GM12892 (cell line): ENCODE measurements around the gene LHFPL6.

ENCODE experiments used
- POLR2A ChIP-seq: IDR thresholded peaks from 2 replicates; pipeline ENCODE4 v1.6.1; 2011; ENCODE audit warnings: low read depth, low read length, control low read depth
- POLR2AphosphoS5 ChIP-seq: IDR thresholded peaks from 2 replicates; pipeline ENCODE4 v1.6.1; 2011; ENCODE audit warnings: low read depth, low read length, control low read depth

- no peak for TF ChIP-seq POLR2AphosphoS5
- TF ChIP-seq POLR2A = no peak
Observed at GRCh38 chr13:39326469-39327171, 276.4 kb downstream of the LHFPL6 start.
